ENCODE data around the gene TLR1. TPM values are rescaled to one million over a fixed set of nuclear protein-coding genes. Genes with fewer than 3 reads are reported as not detected.
"Not testable (repeated sequence)": the region's sequence is repeated elsewhere in the genome, so short reads cannot be mapped to it uniquely, and the experiment has no call there.

TLR1 gene
- polyA plus RNA-seq (2013, experiment 1 of 2; ENCODE audit: insufficient read length) = not detected
- polyA plus RNA-seq (2013, experiment 2 of 2; ENCODE audit: insufficient read length) = not detected

DNA sequence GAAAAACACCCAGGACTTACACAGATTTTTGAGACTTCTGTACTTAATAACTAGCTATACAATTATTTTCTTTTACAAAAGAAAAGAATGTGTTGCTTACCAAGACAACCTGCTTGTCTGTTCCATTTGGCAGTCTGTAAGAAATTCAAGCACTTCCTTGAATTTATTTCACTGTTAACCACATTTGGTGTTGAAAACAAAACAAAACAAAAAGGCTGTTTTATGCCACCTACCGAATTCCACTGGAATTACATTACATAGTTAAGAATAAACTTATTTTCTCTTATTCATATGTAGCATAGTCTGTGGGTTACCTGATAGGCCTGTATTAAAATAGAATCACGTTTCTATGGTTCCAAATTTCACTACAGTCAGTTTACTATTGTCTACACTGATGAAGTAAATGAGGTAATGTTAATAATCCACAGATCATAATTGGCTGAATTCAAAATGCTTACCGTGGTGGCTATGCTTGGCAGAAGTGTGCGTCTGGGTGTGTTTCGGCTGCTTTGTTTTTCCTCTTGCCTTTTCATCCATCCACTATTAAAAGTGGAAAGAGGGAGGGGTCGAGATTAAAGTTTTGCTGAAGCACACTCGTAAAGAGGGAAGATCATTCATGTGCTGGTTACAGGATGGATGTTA is at the start of gene TLR1:
TSS of gene TLR1 (minus strand) at position 138 of the 642 bp plus-strand sequence. CDS start 5,960 bp downstream, outside the sequence.
- DNase-seq = peak; percentile 61

DNA sequence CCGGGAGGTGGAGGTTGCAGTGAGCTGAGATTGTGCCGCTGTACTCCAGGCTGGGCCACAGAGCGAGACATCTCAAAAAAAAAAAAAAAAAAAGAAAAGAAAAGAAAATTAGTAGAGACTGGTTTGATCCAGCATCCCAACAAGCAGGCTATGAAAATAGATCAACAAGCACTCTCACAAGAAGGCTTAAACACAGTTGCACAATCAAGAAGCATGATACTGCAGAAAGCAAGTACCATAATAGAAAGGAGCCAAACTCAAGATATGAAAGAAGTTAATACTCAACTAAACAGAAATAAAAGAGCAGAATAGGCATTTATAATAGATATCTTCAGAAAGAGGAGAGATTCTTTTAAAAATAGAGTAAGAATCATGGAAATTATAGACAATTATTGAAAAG is 41.4 kb upstream of the TLR1 start:
- no peak for DNase-seq

DNA sequence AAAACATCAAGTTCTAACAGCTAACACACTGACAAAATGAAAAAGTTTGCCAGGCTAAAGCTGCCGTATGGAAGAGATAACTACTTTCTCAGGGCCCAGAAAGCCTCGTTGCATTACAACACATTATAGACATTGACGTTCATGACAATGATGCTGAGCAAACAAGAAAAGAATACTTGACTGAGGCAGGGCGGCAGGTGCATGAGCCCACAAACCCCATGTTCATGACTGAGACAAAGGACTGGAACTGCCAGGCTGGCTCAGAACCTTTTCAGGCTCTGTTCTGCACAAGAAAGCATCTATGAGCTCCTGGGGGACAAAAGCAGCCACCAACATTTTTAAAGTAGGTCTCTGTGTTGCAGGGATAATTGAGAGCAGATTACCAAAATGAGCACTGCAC is 38.4 kb upstream of the TLR1 start:
- DNase-seq = no peak

DNA sequence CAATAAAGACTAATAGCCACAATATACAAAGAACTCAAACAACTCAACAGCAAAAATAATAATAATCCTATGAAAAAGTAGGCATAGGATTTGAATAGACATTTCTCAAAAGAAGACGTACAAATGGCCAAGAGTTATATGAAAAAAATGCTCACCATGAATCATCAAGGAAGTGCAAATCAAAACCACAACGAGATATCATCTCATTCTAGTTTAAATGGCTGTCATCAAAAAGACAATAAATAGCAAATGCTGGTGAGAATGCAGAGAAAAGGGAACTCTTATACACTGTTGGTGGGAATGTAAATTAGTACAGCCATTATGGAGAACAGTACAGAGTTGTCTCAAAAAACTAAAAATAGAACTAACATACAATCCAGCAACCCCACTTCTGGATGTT is 33.3 kb upstream of the TLR1 start:
- DNase-seq = peak; percentile 76

- no peak for DNase-seq
Measured at GRCh38 chr4:38837334-38837733, 32.7 kb upstream of the TLR1 start.

- DNase-seq = no peak
Measured at GRCh38 chr4:38834570-38834969, 30.0 kb upstream of the TLR1 start.

GRCh38 chr4:38832624-38833528 is 28.3 kb upstream of the TLR1 start:
- no peak for DNase-seq

DNA sequence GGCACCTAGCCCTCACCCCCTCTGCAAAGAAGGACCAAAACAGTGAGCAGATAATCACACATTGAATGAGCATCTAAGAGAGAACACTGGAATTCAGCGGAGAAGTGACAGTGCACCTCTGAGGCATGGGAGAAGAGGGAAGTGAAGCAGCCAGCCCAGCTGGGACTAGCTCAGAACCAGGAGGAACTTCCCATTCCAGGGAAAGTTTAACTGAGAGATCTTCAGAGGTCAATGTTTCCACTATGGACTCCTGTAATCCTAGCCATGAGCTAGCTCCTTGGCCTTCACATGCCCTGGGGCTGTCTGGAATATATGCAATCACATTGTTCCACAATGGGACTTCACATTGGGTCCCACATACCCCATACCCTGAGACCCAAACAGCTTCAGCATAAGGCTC is 27.6 kb upstream of the TLR1 start:
- DNase-seq = no peak

- peak; percentile 67 for DNase-seq
Measured at GRCh38 chr4:38831653-38832052, 27.1 kb upstream of the TLR1 start.

- no peak for DNase-seq
Measured at GRCh38 chr4:38829237-38829636, 24.6 kb upstream of the TLR1 start.

GRCh38 chr4:38823766-38824165 is 19.2 kb upstream of the TLR1 start:
- DNase-seq = no peak

DNA sequence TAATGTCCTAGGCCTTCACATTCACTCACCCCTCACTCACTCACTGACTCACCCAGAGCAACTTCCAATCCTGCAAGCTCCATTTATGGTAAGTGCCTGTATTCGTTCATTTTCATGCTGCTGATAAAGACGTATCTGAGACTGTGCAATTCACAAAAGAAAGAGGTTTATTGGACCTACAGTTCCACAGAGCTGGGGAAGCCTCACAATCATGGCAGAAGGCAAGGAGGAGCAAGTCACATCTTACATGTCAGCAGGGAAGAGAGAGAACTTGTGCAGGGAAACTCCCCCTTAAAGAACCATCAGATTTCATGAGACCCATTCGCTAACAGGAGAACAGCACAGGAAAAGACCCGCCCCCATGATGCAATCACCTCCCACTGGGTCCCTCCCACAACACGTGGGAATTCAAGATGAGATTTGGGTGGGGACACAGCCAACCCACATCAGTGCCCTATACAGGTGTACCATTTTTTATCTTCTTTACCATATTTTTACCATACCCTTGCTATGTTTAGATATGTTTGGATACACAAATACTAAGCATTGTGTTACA is 18.2 kb upstream of the TLR1 start:
- no peak for DNase-seq

DNA sequence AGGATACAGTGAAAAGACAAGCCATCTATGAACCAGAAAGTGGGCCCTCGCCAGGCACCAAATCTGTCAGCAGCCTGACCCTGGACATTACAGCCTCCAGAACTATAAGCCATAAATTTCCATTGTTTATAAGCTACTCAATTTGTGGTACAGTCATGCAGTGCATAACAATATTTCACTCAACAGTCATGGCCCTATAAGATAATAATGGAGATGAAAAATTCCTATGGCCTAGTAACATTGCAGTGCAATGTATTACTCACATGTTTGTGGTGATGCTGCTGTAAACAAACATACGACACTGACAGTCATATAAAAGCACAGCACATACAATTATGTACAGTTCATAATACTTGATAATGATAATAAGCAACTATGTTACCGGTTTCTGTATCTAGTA is 17.1 kb upstream of the TLR1 start:
- peak; percentile 32 for DNase-seq

- DNase-seq = no peak
Measured at GRCh38 chr4:38820329-38821061, 15.9 kb upstream of the TLR1 start.

DNA sequence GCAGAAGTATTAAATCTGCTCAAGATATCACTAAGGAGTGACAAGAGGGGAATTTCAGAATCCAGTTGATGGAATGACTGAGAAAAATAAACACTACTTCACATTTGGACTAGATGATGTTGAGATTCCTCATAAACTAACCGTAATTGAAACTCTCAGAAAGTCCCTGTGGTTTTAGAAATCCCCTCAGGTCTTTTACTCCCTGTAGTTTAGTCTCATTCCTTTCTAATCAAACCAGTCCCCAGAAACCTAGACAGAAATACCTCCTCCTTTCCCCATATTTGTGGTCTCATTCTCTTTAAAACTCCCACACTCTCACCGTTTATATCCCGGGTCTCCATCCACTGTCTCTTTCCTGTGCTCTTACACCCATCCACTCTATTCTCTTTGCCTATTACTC is 15.0 kb upstream of the TLR1 start:
- DNase-seq = peak; percentile 72

DNA sequence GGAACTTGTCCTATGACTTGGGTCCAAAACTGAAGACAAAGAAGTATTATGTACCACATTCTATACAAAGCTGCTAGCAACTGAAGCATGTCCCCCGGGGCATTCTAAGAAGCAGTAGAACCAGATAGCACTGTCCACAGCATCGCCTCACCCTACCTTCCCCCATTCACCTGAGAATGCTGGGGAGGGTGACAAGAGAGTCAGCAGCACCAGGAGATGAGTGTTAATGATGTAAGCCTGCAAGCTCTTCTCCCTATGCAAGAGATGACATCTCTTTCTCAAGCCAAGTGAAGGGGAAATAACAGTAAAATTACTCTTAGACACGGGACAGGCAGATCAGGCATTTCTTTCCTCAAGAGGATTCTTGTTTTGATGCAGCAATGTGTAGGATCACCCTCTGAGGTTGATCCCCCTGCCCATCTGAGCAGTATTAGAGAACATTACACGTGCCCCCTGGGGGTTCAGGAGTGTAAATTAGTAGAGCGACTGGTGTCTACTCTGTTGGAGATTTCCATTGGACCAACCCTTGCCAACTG is 13.9 kb upstream of the TLR1 start:
- no peak for DNase-seq

DNA sequence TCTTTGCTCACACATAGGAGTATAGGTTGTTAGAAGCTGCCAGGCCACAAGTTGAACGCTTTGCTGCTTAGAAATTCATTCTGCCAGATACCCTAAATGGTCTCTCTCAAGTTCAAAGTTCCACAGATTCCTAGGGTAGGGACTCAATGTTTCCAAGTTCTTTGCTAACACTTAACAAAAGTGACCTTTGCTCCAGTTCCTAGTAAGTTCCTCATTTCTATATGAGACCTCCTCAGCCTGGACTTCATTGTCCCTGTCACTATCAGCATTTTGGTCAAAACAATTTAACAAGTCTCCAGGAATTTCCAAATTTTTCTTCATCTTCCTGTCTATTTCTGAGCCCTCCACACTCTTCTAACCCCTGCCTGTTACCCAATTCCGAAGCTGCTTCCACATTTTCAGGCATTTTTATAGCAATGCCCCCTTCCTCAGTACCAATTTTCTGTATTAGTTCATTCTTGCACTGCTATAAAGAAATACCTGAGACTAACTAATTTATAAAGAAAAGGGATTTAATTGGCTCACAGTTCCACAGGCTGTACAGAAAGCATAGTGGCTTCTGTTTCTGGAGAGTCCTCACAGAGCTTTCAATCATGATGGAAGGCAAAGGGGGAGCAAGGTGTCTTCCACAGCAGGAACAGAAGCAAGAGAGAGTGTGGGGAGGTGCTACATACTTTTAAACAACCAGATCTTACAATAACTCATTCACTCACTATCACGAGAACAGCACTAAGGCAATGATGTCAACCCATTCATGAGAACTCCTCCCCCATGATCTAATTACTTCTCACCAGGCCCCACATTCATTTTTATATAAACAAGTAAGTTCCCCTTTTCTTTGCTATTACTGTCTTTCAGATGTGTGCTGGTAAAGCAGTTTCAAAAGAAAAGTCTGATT is 11.5 kb upstream of the TLR1 start:
- DNase-seq = no peak

DNA sequence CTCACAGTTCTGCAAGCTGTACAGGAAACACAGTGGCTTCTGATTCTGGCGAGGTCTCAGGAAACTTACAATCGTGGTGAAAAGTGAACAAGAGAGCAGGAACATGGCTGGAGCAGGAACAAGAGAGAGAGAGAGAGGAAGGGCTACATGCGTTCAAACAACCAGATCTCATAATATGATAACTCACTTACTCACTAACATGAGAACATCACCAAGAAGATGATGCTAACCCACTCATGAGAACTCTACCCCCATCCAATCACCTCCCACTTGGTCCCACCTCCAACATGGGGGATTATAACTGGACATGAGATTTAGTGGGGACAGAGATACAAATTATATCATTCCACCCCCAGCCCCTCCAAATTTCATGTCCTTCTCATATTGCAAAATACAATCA is 9.8 kb upstream of the TLR1 start:
- DNase-seq = no peak

- no peak for DNase-seq
Measured at GRCh38 chr4:38811297-38811696, 6.7 kb upstream of the TLR1 start.

DNA sequence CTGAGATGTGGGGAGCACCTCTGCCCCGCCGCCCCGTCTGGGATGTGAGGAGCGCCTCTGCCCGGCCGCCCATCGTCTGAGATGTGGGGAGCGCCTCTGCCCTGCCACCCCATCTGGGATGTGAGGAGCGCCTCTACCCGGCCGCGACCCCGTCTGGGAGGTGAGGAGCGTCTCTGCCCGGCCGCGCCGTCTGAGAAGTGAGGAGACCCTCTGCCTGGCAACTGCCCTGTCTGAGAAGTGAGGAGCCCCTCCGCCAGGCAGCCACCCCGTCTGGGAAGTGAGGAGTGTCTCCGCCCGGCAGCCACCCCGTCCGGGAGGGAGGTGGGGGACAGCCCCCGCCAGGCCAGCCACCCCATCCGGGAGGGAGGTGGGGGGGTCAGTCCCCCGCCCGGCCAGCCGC is 2.9 kb upstream of the TLR1 start:
- not testable (repeated sequence) for DNase-seq

GRCh38 chr4:38806251-38806650 is 1.7 kb upstream of the TLR1 start:
- not testable (repeated sequence) for DNase-seq
